T-cell (primary cell): ENCODE results near the gene PATJ. TPM values are rescaled to one million over a fixed set of nuclear protein-coding genes. Genes with fewer than 3 reads are reported as not detected.

ENCODE experiments used
- ATAC-seq, 4 experiments: fragments of 200-7000 bp in 3 of 4; fragments of 150-1000 bp in 1 of 4; cut with Tn5 transposase; replicated peaks in 1 of 4; 1 replicate in 3 of 4; 2 replicates in 1 of 4; pipeline ENCODE4 v1.10.0; 2021; ENCODE audit warnings: moderate library complexity in 3 of 4, mild to moderate bottlenecking in 2 of 4, moderate number of reproducible peaks in 1 of 4
- CTCF ChIA-PET, 2 donors: fragments of 300-600 bp; sonication (Branson Sonifier 250); formaldehyde crosslinking; loops; one replicate each; lab custom pipeline; 2022; ENCODE audit warnings: antibody characterized with exemption in 2 of 2; lab: Charles Lee
- POLR2A ChIA-PET, 2 donors: fragments of 300-600 bp; sonication (Branson Sonifier 250); formaldehyde crosslinking; loops; one replicate each; lab custom pipeline; 2022; ENCODE audit warnings: antibody characterized with exemption in 2 of 2; lab: Charles Lee
- DNase-seq, 35 experiments: peaks; one replicate each; pipeline versions ENCODE4 v3.0.0 to v3.0.0-alpha.2; 2013 to 2023
- H3K27ac ChIP-seq: one replicate; pipeline ENCODE4 v1.5.1; 2013; ENCODE audit warnings: low read length
- H3K27me3 ChIP-seq, 2 experiments: replicated peaks in 1 of 2; 1 replicate in 1 of 2; 2 replicates in 1 of 2; pipeline versions ENCODE4 v1.6.1 to v1.7.0; 2013; ENCODE audit warnings: low read length in 1 of 2, mixed read lengths in 1 of 2; ENCODE audit not compliant: control insufficient read depth in 2 of 2, insufficient read depth in 2 of 2; ENCODE audit errors: extremely low read depth in 1 of 2
- H3K36me3 ChIP-seq, 2 donors: 1 replicate in 1 of 2; 2 replicates in 1 of 2; pipeline versions ENCODE4 v1.6.1 to v1.7.0; 2013; ENCODE audit warnings: low read length in 1 of 2; ENCODE audit not compliant: control insufficient read depth in 2 of 2, insufficient read depth in 1 of 2; ENCODE audit errors: extremely low read depth in 1 of 2
- H3K4me1 ChIP-seq, 2 experiments: 1 replicate in 1 of 2; 2 replicates in 1 of 2; pipeline versions ENCODE4 v1.6.1 to v1.7.0; 2013; ENCODE audit warnings: low read length in 2 of 2, mixed read lengths in 1 of 2; ENCODE audit not compliant: insufficient read depth in 2 of 2, control insufficient read depth in 1 of 2; ENCODE audit errors: extremely low read depth in 1 of 2
- H3K4me3 ChIP-seq, 2 donors: 1 replicate in 1 of 2; 2 replicates in 1 of 2; pipeline versions ENCODE4 v1.5.1 to v1.7.0; 2013; ENCODE audit warnings: mild to moderate bottlenecking in 2 of 2, low read length in 1 of 2, moderate library complexity in 1 of 2; ENCODE audit not compliant: control insufficient read depth in 1 of 2; ENCODE audit errors: extremely low read depth in 1 of 2
- H3K9me3 ChIP-seq: 2 replicates; pipeline ENCODE4 v1.7.0; 2013
- H3K27ac Mint-ChIP-seq, 2 donors: one replicate each; pipeline ENCODE4 v1.8.0; 2020 to 2021; ENCODE audit warnings: mild to moderate bottlenecking in 2 of 2, mixed read lengths in 2 of 2
- H3K27me3 Mint-ChIP-seq, 2 donors: one replicate each; pipeline ENCODE4 v1.8.0; 2021 to 2022; ENCODE audit warnings: mixed read lengths in 2 of 2
- H3K36me3 Mint-ChIP-seq: one replicate; pipeline ENCODE4 v1.8.0; 2021; ENCODE audit warnings: mixed read lengths
- H3K4me1 Mint-ChIP-seq, 3 donors: one replicate each; pipeline ENCODE4 v1.8.0; 2020 to 2022; ENCODE audit warnings: mixed read lengths in 3 of 3, mild to moderate bottlenecking in 1 of 3
- H3K4me3 Mint-ChIP-seq, 3 donors: one replicate each; pipeline ENCODE4 v1.8.0; 2020 to 2022; ENCODE audit warnings: mild to moderate bottlenecking in 3 of 3, mixed read lengths in 3 of 3, moderate library complexity in 3 of 3
- H3K9me3 Mint-ChIP-seq, 3 donors: one replicate each; pipeline ENCODE4 v1.8.0; 2020 to 2022; ENCODE audit warnings: mixed read lengths in 3 of 3
- WGBS: methylation state at CpG from one replicate; pipeline ENCODE4 v1.1.5; 2013; ENCODE audit warnings: missing lambda C conversion rate; ENCODE audit not compliant: insufficient coverage; 5-methylcytosine and 5-hydroxymethylcytosine counted together
- total RNA-seq, 35 experiments: library from RNA in 6 of 35; stranded (reverse) in 6 of 35; fragments of 120-200 nt in 1 of 35; gene quantifications; one replicate each; pipeline versions ENCODE4 v1.2.1 to v1.2.4 and lab custom pipeline; 2013 to 2026

Gene PATJ
- total RNA-seq, 5 donors from 2014 or later (not counting 1 experiment from before 2014, with no cell fraction given): 31.3 to 65.3 (median 35.7) TPM

GRCh38 chr1:62022382-62022983 is 280.2 kb downstream of the PATJ start:
- Mint-ChIP-seq H3K27ac (no peak overlapping the region), H3K9me3 (peaks cover 0 to 5% (median 0%) of the 10 kb centered on the region in 3 donors), H3K36me3 (peaks cover 68% of the 10 kb centered on the region), H3K4me3 (no peak overlapping the region), H3K4me1 (no peaks in the 10 kb centered on the region), H3K27me3 (no peaks in the 10 kb centered on the region)
- H3K27me3 ChIP-seq: no peaks in the 10 kb centered on the region
- no peak for ATAC-seq
- H3K36me3 ChIP-seq: no peaks in the 10 kb centered on the region
- ChIA-PET POLR2A (no interaction called here), CTCF (no interaction called here)
- H3K4me1 ChIP-seq: no peaks in the 10 kb centered on the region
- DNase-seq: no peak
- no peak overlapping the region for H3K4me3 ChIP-seq
- H3K27ac ChIP-seq: no peak overlapping the region
- 81% methylated on average over 2 of the region's 6 CpGs for WGBS
- H3K9me3 ChIP-seq: no peaks in the 10 kb centered on the region

DNA sequence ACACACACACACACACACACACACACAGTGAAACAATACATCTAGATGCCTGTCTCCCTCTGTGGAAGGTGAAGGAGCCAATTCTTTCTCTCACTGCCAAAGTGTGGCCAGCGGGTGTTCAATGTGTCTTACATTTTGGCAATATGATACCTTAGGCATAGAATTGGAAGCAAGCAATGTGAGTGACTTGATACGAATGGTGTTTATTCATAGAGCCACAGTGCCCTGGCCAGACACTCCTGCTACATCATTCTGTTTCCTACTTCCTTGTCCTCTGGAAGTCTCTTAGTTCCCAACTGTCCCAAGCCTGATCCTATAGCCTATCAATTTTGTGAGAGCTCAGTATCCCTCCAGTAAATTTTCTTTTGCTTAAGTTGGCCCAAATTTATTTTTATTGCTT is 282.4 kb downstream of the PATJ start:
- no peak for ATAC-seq
- Mint-ChIP-seq H3K9me3 (peaks cover 0 to 9% (median 0%) of the 10 kb centered on the region in 3 donors), H3K27me3 (no peaks in the 10 kb centered on the region), H3K4me1 (no peaks in the 10 kb centered on the region), H3K27ac (no peak overlapping the region), H3K36me3 (peaks cover 72% of the 10 kb centered on the region), H3K4me3 (no peak overlapping the region)
- Histone ChIP-seq H3K4me1 (no peaks in the 10 kb centered on the region), H3K27ac (no peak overlapping the region), H3K36me3 (no peaks in the 10 kb centered on the region), H3K27me3 (no peaks in the 10 kb centered on the region), H3K4me3 (no peak overlapping the region), H3K9me3 (no peaks in the 10 kb centered on the region)
- no CpG with 5 or more reads among the region's 2 CpGs for WGBS
- POLR2A ChIA-PET: no interaction called here
- DNase-seq: no peak
- CTCF ChIA-PET: interaction anchor here in 1 of 2 donors (1.3 kb wide), 1 partner anchor 14 kb away, joined by 4 read pairs; no protein-coding TSS in a partner anchor

DNA sequence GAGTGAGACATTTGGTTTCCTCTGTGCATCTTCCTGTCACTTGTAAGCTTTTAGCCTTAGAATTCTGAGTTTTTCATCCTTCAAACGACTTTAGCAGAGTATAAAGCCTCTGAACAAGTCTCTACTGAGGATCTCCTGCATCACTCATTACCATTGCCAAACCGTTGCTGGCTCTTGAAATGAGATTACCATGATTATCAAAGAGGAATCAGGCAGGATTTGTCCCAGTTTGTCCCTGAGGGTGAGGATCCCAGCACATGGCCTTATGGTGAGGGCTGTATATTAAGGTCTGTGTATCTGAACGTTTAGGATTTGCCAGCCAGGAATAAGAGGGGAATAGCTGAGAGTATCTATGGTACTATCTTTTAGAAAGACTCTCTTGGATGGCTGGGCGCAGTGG is 282.9 kb downstream of the PATJ start:
- Mint-ChIP-seq H3K36me3 (peaks cover 72% of the 10 kb centered on the region), H3K27me3 (no peaks in the 10 kb centered on the region), H3K27ac (no peak overlapping the region), H3K4me1 (no peaks in the 10 kb centered on the region), H3K9me3 (peaks cover 0 to 9% (median 0%) of the 10 kb centered on the region in 3 donors), H3K4me3 (no peak overlapping the region)
- Histone ChIP-seq H3K36me3 (no peaks in the 10 kb centered on the region), H3K27ac (no peak overlapping the region), H3K4me3 (no peak overlapping the region), H3K4me1 (no peaks in the 10 kb centered on the region), H3K9me3 (no peaks in the 10 kb centered on the region), H3K27me3 (no peaks in the 10 kb centered on the region)
- POLR2A ChIA-PET: no interaction called here
- ATAC-seq: no peak
- WGBS: 78% methylated on average over 2 of the region's 4 CpGs
- CTCF ChIA-PET: interaction anchor here in 1 of 2 donors (1.3 kb wide), 1 partner anchor 15 kb away, joined by 4 read pairs; no protein-coding TSS in a partner anchor
- DNase-seq: no peak

- H3K4me1 ChIP-seq: no peaks in the 10 kb centered on the region
- no peaks in the 10 kb centered on the region for H3K36me3 ChIP-seq
- H3K4me3 Mint-ChIP-seq: no peak overlapping the region
- H3K4me3 ChIP-seq: no peak overlapping the region
- H3K9me3 ChIP-seq: no peaks in the 10 kb centered on the region
- H3K27ac Mint-ChIP-seq: no peak overlapping the region
- peaks cover 70% of the 10 kb centered on the region for H3K36me3 Mint-ChIP-seq
- no peak overlapping the region for H3K27ac ChIP-seq
- ATAC-seq: no peak
- no peak for DNase-seq
- H3K27me3 Mint-ChIP-seq: no peaks in the 10 kb centered on the region
- H3K27me3 ChIP-seq: no peaks in the 10 kb centered on the region
- H3K4me1 Mint-ChIP-seq: no peaks in the 10 kb centered on the region
- no CpG with 5 or more reads among the region's 2 CpGs for WGBS
- ChIA-PET POLR2A (interaction anchor here in 1 of 2 donors (0.6 kb wide), 1 partner anchor 542 kb away, joined by 3 read pairs; no protein-coding TSS in a partner anchor), CTCF (interaction anchor here in 1 of 2 donors (0.5 kb wide), 1 partner anchor 8 kb away, joined by 4 read pairs; no protein-coding TSS in a partner anchor)
- H3K9me3 Mint-ChIP-seq: peaks cover 0 to 9% (median 0%) of the 10 kb centered on the region in 3 donors
Observed at GRCh38 chr1:62025892-62026291, 283.6 kb downstream of the PATJ start.

DNA sequence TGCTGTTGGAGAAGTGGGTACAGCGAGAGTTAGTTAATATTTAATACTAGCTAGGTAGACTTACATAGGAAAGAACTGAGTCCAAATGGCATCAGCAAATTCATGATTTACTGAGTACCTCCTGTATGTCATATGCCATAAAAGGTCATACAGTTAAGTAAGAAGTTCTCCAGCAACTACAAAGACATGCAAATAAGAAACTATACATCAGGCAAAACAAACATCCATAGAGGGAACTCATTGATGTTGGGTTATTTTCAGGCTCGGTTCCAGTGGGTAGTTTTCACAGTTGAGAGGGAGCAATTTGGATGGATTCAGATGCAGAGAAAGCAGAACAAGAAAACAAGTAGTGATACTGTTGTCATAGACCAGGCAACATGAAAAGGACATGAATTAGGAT is 287.4 kb downstream of the PATJ start:
- no peak overlapping the region for H3K4me3 Mint-ChIP-seq
- H3K36me3 Mint-ChIP-seq: peaks cover 63% of the 10 kb centered on the region
- no peaks in the 10 kb centered on the region for H3K4me1 Mint-ChIP-seq
- Histone ChIP-seq H3K9me3 (no peaks in the 10 kb centered on the region), H3K27me3 (no peaks in the 10 kb centered on the region), H3K36me3 (no peaks in the 10 kb centered on the region), H3K27ac (no peak overlapping the region), H3K4me3 (no peak overlapping the region), H3K4me1 (no peaks in the 10 kb centered on the region)
- H3K9me3 Mint-ChIP-seq: peaks cover 0 to 9% (median 0%) of the 10 kb centered on the region in 3 donors
- 75% methylated on average over 1 of the region's 2 CpGs for WGBS
- ChIA-PET POLR2A (no interaction called here), CTCF (no interaction called here)
- no peak for ATAC-seq
- H3K27me3 Mint-ChIP-seq: no peaks in the 10 kb centered on the region
- DNase-seq: no peak
- H3K27ac Mint-ChIP-seq: no peak overlapping the region

- DNase-seq: no peak
- Histone ChIP-seq H3K27ac (no peak overlapping the region), H3K4me3 (no peak overlapping the region), H3K4me1 (no peaks in the 10 kb centered on the region), H3K27me3 (no peaks in the 10 kb centered on the region), H3K9me3 (no peaks in the 10 kb centered on the region), H3K36me3 (peaks cover 0 to 5% of the 10 kb centered on the region in 2 donors)
- no peaks in the 10 kb centered on the region for H3K9me3 Mint-ChIP-seq
- peaks cover 29% of the 10 kb centered on the region for H3K36me3 Mint-ChIP-seq
- no CpG with 5 or more reads among the region's 4 CpGs for WGBS
- no peaks in the 10 kb centered on the region for H3K4me1 Mint-ChIP-seq
- no peaks in the 10 kb centered on the region for H3K27me3 Mint-ChIP-seq
- ATAC-seq: no peak
- POLR2A ChIA-PET: no interaction called here
- CTCF ChIA-PET: no interaction called here
- H3K4me3 Mint-ChIP-seq: no peak overlapping the region
- H3K27ac Mint-ChIP-seq: no peak overlapping the region
Observed at GRCh38 chr1:62034790-62035189, 292.5 kb downstream of the PATJ start.
